H9 (cell line): Measurements from ENCODE around the gene NAT14. TPM values are rescaled to one million over a fixed set of nuclear protein-coding genes. Genes with fewer than 3 reads are reported as not detected.

Source experiments
- DNase-seq: peaks from one replicate; pipeline ENCODE4 v3.0.0-alpha.2; 2017
- H2AFZ ChIP-seq: one replicate; pipeline ENCODE4 v1.6.1; 2013; ENCODE audit warnings: mild to moderate bottlenecking, low read length, control low read depth, moderate library complexity
- H2AK5ac ChIP-seq: 2 replicates; pipeline ENCODE4 v1.6.1; 2013; ENCODE audit warnings: low read length, control low read depth, mixed read lengths; ENCODE audit not compliant: insufficient read length
- H2BK120ac ChIP-seq: one replicate; pipeline ENCODE4 v1.6.1; 2013; ENCODE audit warnings: low read depth, mild to moderate bottlenecking, low read length, control low read depth, inconsistent platforms; ENCODE audit not compliant: poor library complexity, severe bottlenecking
- H2BK12ac ChIP-seq: 2 replicates; pipeline ENCODE4 v1.6.1; 2013; ENCODE audit warnings: low read length, control low read depth, mixed read lengths, low read depth; ENCODE audit not compliant: insufficient read length
- H2BK15ac ChIP-seq: 2 replicates; pipeline ENCODE4 v1.6.1; 2013; ENCODE audit warnings: low read depth, low read length, control low read depth
- H2BK20ac ChIP-seq: one replicate; pipeline ENCODE4 v1.6.1; 2013; ENCODE audit warnings: low read depth, mild to moderate bottlenecking, low read length, control low read depth, inconsistent platforms; ENCODE audit not compliant: poor library complexity, severe bottlenecking
- H2BK5ac ChIP-seq: 2 replicates; pipeline ENCODE4 v1.6.1; 2013; ENCODE audit warnings: low read length, control low read depth, mixed read lengths; ENCODE audit not compliant: insufficient read length
- H3K14ac ChIP-seq: 2 replicates; pipeline ENCODE4 v1.6.1; 2013; ENCODE audit warnings: low read length, control low read depth; ENCODE audit not compliant: insufficient read depth
- H3K18ac ChIP-seq: 2 replicates; pipeline ENCODE4 v1.6.1; 2013; ENCODE audit warnings: low read depth, mild to moderate bottlenecking, mixed read lengths, low read length, control low read depth; ENCODE audit not compliant: insufficient read length
- H3K23ac ChIP-seq: 2 replicates; pipeline ENCODE4 v1.6.1; 2013; ENCODE audit warnings: low read length, control low read depth, mixed read lengths, low read depth; ENCODE audit not compliant: insufficient read length
- H3K23me2 ChIP-seq: 2 replicates; pipeline ENCODE4 v1.6.1; 2013; ENCODE audit warnings: low read depth, mild to moderate bottlenecking, mixed read lengths, low read length, control low read depth; ENCODE audit not compliant: insufficient read length, poor library complexity, severe bottlenecking
- H3K27ac ChIP-seq: 2 replicates; pipeline ENCODE4 v1.5.1; 2013; ENCODE audit warnings: low read length, control low read depth, mixed read lengths, low read depth; ENCODE audit not compliant: insufficient read length
- H3K27me3 ChIP-seq: 2 replicates; pipeline ENCODE4 v1.6.1; 2013; ENCODE audit warnings: low read length, control low read depth, inconsistent platforms; ENCODE audit not compliant: insufficient read depth
- H3K4ac ChIP-seq: 2 replicates; pipeline ENCODE4 v1.6.1; 2013; ENCODE audit warnings: low read depth, mild to moderate bottlenecking, control low read depth, inconsistent platforms, low read length, moderate library complexity
- H3K4me1 ChIP-seq: 2 replicates; pipeline ENCODE4 v1.6.1; 2013; ENCODE audit warnings: low read length, control low read depth, inconsistent platforms; ENCODE audit not compliant: insufficient read depth
- H3K4me2 ChIP-seq: 2 replicates; pipeline ENCODE4 v1.6.1; 2013; ENCODE audit warnings: low read length, control low read depth, mixed read lengths; ENCODE audit not compliant: insufficient read length, insufficient read depth
- H3K56ac ChIP-seq: 2 replicates; pipeline ENCODE4 v1.6.1; 2013; ENCODE audit warnings: low read depth, mild to moderate bottlenecking, mixed read lengths, low read length, control low read depth; ENCODE audit not compliant: insufficient read length
- H3K79me1 ChIP-seq: 2 replicates; pipeline ENCODE4 v1.6.1; 2013; ENCODE audit warnings: low read depth, mild to moderate bottlenecking, moderate library complexity, low read length, control low read depth, inconsistent platforms; ENCODE audit not compliant: insufficient read depth, poor library complexity, severe bottlenecking
- H3K79me2 ChIP-seq: 2 replicates; pipeline ENCODE4 v1.6.1; 2013; ENCODE audit warnings: low read length, control low read depth, inconsistent platforms; ENCODE audit not compliant: insufficient read depth
- H3K9ac ChIP-seq: 2 replicates; pipeline ENCODE4 v1.6.1; 2013; ENCODE audit warnings: low read length, control low read depth, mixed read lengths; ENCODE audit not compliant: insufficient read length; ENCODE audit errors: extremely low read depth
- H3K9me3 ChIP-seq: one replicate; pipeline ENCODE4 v1.6.1; 2013; ENCODE audit warnings: low read depth, low read length, inconsistent platforms; ENCODE audit not compliant: control insufficient read depth
- H3T11ph ChIP-seq: one replicate; pipeline ENCODE4 v1.6.1; 2013; ENCODE audit warnings: mild to moderate bottlenecking, low read length, control low read depth, inconsistent platforms
- H4K20me1 ChIP-seq: one replicate; pipeline ENCODE4 v1.6.1; 2013; ENCODE audit not compliant: control insufficient read depth, insufficient read length, insufficient read depth
- H4K5ac ChIP-seq: 2 replicates; pipeline ENCODE4 v1.6.1; 2013; ENCODE audit warnings: low read depth, mild to moderate bottlenecking, mixed read lengths, low read length, control low read depth; ENCODE audit not compliant: insufficient read length
- H4K8ac ChIP-seq: replicated peaks from 2 replicates; pipeline ENCODE4 v1.6.1; 2013; ENCODE audit warnings: low read length, control low read depth, mixed read lengths, low read depth; ENCODE audit not compliant: insufficient read length
- H4K91ac ChIP-seq: 2 replicates; pipeline ENCODE4 v1.6.1; 2013; ENCODE audit warnings: low read depth, mild to moderate bottlenecking, moderate library complexity, mixed read lengths, low read length, control low read depth; ENCODE audit not compliant: insufficient read length
- H3K27ac Mint-ChIP-seq, 3 experiments: 2 replicates in 2 of 3; 3 replicates in 1 of 3; pipeline ENCODE4 v1.8.0; 2020 to 2021; ENCODE audit warnings: mixed read lengths in 3 of 3, mild to moderate bottlenecking in 1 of 3, moderate library complexity in 1 of 3
- H3K27me3 Mint-ChIP-seq: 2 replicates; pipeline ENCODE4 v1.8.0; 2021; ENCODE audit warnings: low read depth, mild to moderate bottlenecking, moderate library complexity, mixed read lengths
- H3K36me3 Mint-ChIP-seq, 3 experiments: 2 replicates in 2 of 3; 3 replicates in 1 of 3; pipeline ENCODE4 v1.8.0; 2020 to 2021; ENCODE audit warnings: low read depth in 3 of 3, mixed read lengths in 3 of 3; ENCODE audit not compliant: insufficient read depth in 1 of 3
- H3K4me1 Mint-ChIP-seq, 2 experiments: 2 replicates each; pipeline ENCODE4 v1.8.0; 2020; ENCODE audit warnings: mixed read lengths in 2 of 2
- H3K4me3 Mint-ChIP-seq, 2 experiments: 2 replicates in 1 of 2; 3 replicates in 1 of 2; pipeline ENCODE4 v1.8.0; 2020 to 2021; ENCODE audit warnings: mild to moderate bottlenecking in 2 of 2, mixed read lengths in 2 of 2, moderate library complexity in 1 of 2
- H3K9me3 Mint-ChIP-seq, 2 experiments: 2 replicates in 1 of 2; 3 replicates in 1 of 2; pipeline ENCODE4 v1.8.0; 2020; ENCODE audit warnings: mild to moderate bottlenecking in 2 of 2, mixed read lengths in 2 of 2, moderate library complexity in 1 of 2
- CTCF ChIP-seq: fragments of 200-600 bp; sonication (generic); conservative IDR thresholded peaks from 3 replicates; pipeline ENCODE4 v1.8.0; 2021; ENCODE audit warnings: antibody characterized with exemption, mild to moderate bottlenecking
- WGBS: extraction: QIAGEN DNeasy Blood & Tissue Kit; methylation state at CpG from one replicate; pipeline ENCODE4 v1.1.7; 2013; ENCODE audit warnings: missing lambda C conversion rate, low lambda C conversion rate, mixed read lengths; ENCODE audit not compliant: insufficient read length; ENCODE audit errors: extremely low coverage; 5-methylcytosine and 5-hydroxymethylcytosine counted together
- total RNA-seq: library from RNA; stranded (reverse); gene quantifications from 2 replicates; pipeline ENCODE4 v1.2.1, GENCODE V29; 2021

The NAT14 gene
- total RNA-seq, 1 experiment from 2014 or later, result 51.2 TPM

- no peak overlapping the region for H2BK20ac ChIP-seq
- H3K23me2 ChIP-seq, result no peaks in the 10 kb centered on the region
- H3K9me3 ChIP-seq, result no peaks in the 10 kb centered on the region
- no peak overlapping the region for H3K4me3 Mint-ChIP-seq
- H3K4me1 ChIP-seq, result no peaks in the 10 kb centered on the region; the same call in 1 of the 2 replicates
- H3K27me3 ChIP-seq, result no peaks in the 10 kb centered on the region
- H2BK120ac ChIP-seq, result no peak overlapping the region
- H3K4ac ChIP-seq, result no peak overlapping the region
- no peak overlapping the region for H2BK12ac ChIP-seq
- no peaks in the 10 kb centered on the region for H3K79me2 ChIP-seq
- H3T11ph ChIP-seq, result no peak overlapping the region
- no peak overlapping the region for H3K56ac ChIP-seq
- no peaks in the 10 kb centered on the region for H3K79me1 ChIP-seq
- no peak overlapping the region for H3K4me2 ChIP-seq
- no peak overlapping the region for H3K9ac ChIP-seq
- H4K91ac ChIP-seq, result no peak overlapping the region
- WGBS, result no CpG with 5 or more reads among the region's 22 CpGs
- H4K5ac ChIP-seq, result no peak overlapping the region
- H3K23ac ChIP-seq, result no peak overlapping the region
- no peaks in the 10 kb centered on the region for H3K36me3 Mint-ChIP-seq
- no peak overlapping the region for H2AK5ac ChIP-seq
- H2AFZ ChIP-seq, result no peak overlapping the region
- no peak overlapping the region for H2BK15ac ChIP-seq
- no peak for TF ChIP-seq CTCF
- no peak overlapping the region for H3K14ac ChIP-seq
- H2BK5ac ChIP-seq, result no peak overlapping the region
- no peak for DNase-seq
- no peak overlapping the region for H3K27ac ChIP-seq
- H3K18ac ChIP-seq, result no peak overlapping the region
- peaks cover 4% of the 10 kb centered on the region; the same call in 1 of the 2 replicates for H3K27me3 Mint-ChIP-seq
- H3K4me1 Mint-ChIP-seq, result no peaks in the 10 kb centered on the region; a peak in 1 of 4 replicates
- H4K8ac ChIP-seq, result no peak overlapping the region
- H3K9me3 Mint-ChIP-seq, result no peaks in the 10 kb centered on the region
- H3K27ac Mint-ChIP-seq, result no peak overlapping the region
- H4K20me1 ChIP-seq, result no peaks in the 10 kb centered on the region
Observed at GRCh38 chr19:55527197-55528029, 42.4 kb downstream of the NAT14 start.
